Gastrocnemius medialis (tissue), 4 donors: ENCODE results near the gene CAND2. TPM values are rescaled to one million over a fixed set of nuclear protein-coding genes. Genes with fewer than 3 reads are reported as not detected.
"Not testable (repeated sequence)": the region's sequence is repeated elsewhere in the genome, so short reads cannot be mapped to it uniquely, and the experiment has no call there.

Experiments used
- ATAC-seq, 2 donors: fragments of 150-250 bp; one replicate each; pipeline ENCODE4 v1.9.1; 2016
- DNase-seq, 2 donors: peaks; one replicate each; pipeline ENCODE4 v3.0.0-alpha.2; 2019
- H3K27ac ChIP-seq, 4 donors: fragments of 200-600 bp; sonication (generic); 1 replicate in 1 of 4; 2 replicates in 3 of 4; pipeline ENCODE4 v1.5.1; 2016 to 2018; ENCODE audit warnings: mild to moderate bottlenecking in 2 of 4, moderate library complexity in 1 of 4
- H3K27me3 ChIP-seq, 3 donors: fragments of 200-600 bp; sonication (generic) in 2 of 3; 1 replicate in 1 of 3; 2 replicates in 2 of 3; pipeline versions ENCODE4 v1.5.1 to v1.6.0; 2016 to 2019; ENCODE audit warnings: mild to moderate bottlenecking in 1 of 3, moderate library complexity in 1 of 3
- H3K36me3 ChIP-seq, 2 donors: fragments of 200-600 bp; sonication (generic) in 1 of 2; one replicate each; pipeline ENCODE4 v1.5.1; 2017 to 2018
- H3K4me1 ChIP-seq, 2 donors: fragments of 200-600 bp; sonication (generic) in 1 of 2; one replicate each; pipeline ENCODE4 v1.5.1; 2016 to 2017; ENCODE audit warnings: mild to moderate bottlenecking in 2 of 2
- H3K4me3 ChIP-seq, 4 donors: fragments of 200-600 bp; sonication (generic) in 3 of 4; 1 replicate in 1 of 4; 2 replicates in 3 of 4; pipeline ENCODE4 v1.5.1; 2016 to 2019; ENCODE audit warnings: mild to moderate bottlenecking in 2 of 4
- H3K9me3 ChIP-seq, 3 donors: fragments of 200-600 bp; sonication (generic) in 2 of 3; 1 replicate in 1 of 3; 2 replicates in 2 of 3; pipeline ENCODE4 v1.5.1; 2016 to 2019
- CTCF ChIP-seq, 5 experiments: fragments of 450-650 bp in 3 of 5; fragments of 200-600 bp in 2 of 5; sonication (generic) in 2 of 5; IDR thresholded peaks in 4 of 5; conservative IDR thresholded peaks in 1 of 5; 1 replicate in 4 of 5; 2 replicates in 1 of 5; pipeline ENCODE4 v1.5.1; 2016 to 2019; ENCODE audit warnings: antibody characterized with exemption in 5 of 5, mild to moderate bottlenecking in 3 of 5, moderate library complexity in 3 of 5
- POLR2A ChIP-seq, 2 donors: fragments of 450-650 bp; IDR thresholded peaks; one replicate each; pipeline ENCODE4 v1.6.1; 2017; ENCODE audit warnings: antibody characterized with exemption in 2 of 2, mild to moderate bottlenecking in 2 of 2, moderate library complexity in 2 of 2
- in situ Hi-C, 4 donors: fragments of 200-750 bp; cut with MboI; loops; one replicate each; pipeline versions ENCODE4 v1.15.0 to v1.8.0; 2017; ENCODE audit warnings: low sequenced_read_pairs in 4 of 4
- intact Hi-C: fragments of 100-400 bp; cut with DNase I; formaldehyde crosslinking; loops from one replicate; pipeline ENCODE4 v1.15.1; 2023; ENCODE audit warnings: low total_unique reads
- total RNA-seq, 4 donors: library from RNA; depleted of rRNA; stranded (reverse); fragments of >200 nt; gene quantifications; one replicate each; pipeline versions ENCODE4 v1.1.0 to v1.2.3, GENCODE V29; 2016

CAND2 gene
- total RNA-seq, 4 donors from 2014 or later = 133 to 308 (median 181) TPM

GRCh38 chr3:12772462-12772861 is 24.0 kb upstream of the CAND2 start:
- intact Hi-C loops = no loop called here
- TF ChIP-seq CTCF (IDR thresholded peaks at IDR 0.05 in 4 of 5, conservative IDR thresholded peaks at IDR 0.05 in 1 of 5) = no peak
- no peak for TF ChIP-seq POLR2A (IDR thresholded peaks at IDR 0.05)
- DNase-seq (no peak), ATAC-seq (no peak)
- H3K27me3 ChIP-seq = no peaks in the 10 kb centered on the region
- peaks cover 0 to 12% of the 10 kb centered on the region in 2 donors for H3K4me1 ChIP-seq
- in situ Hi-C loops = no loop called here
- H3K4me3 ChIP-seq = no peak overlapping the region
- no peaks in the 10 kb centered on the region for H3K36me3 ChIP-seq
- H3K9me3 ChIP-seq = no peaks in the 10 kb centered on the region
- H3K27ac ChIP-seq = no peak overlapping the region

GRCh38 chr3:12773030-12773709 is 23.3 kb upstream of the CAND2 start:
- no peaks in the 10 kb centered on the region for H3K36me3 ChIP-seq
- no peaks in the 10 kb centered on the region for H3K9me3 ChIP-seq
- TF ChIP-seq CTCF (IDR thresholded peaks at IDR 0.05 in 4 of 5, conservative IDR thresholded peaks at IDR 0.05 in 1 of 5) = no peak
- TF ChIP-seq POLR2A (IDR thresholded peaks at IDR 0.05) = no peak
- no peak for DNase-seq
- in situ Hi-C loops = no loop called here
- intact Hi-C loops = no loop called here
- no peak overlapping the region for H3K27ac ChIP-seq
- no peak for ATAC-seq
- no peak overlapping the region for H3K4me3 ChIP-seq
- H3K27me3 ChIP-seq = no peaks in the 10 kb centered on the region
- H3K4me1 ChIP-seq = peaks cover 0 to 12% of the 10 kb centered on the region in 2 donors

GRCh38 chr3:12773710-12774086 is 22.8 kb upstream of the CAND2 start:
- ATAC-seq = peak; percentile 16 to 26

GRCh38 chr3:12774619-12775018 is 21.9 kb upstream of the CAND2 start:
- H3K4me1 ChIP-seq = peaks cover 0 to 12% of the 10 kb centered on the region in 2 donors
- in situ Hi-C loops (no loop called here), intact Hi-C loops (no loop called here)
- no peak for TF ChIP-seq CTCF (IDR thresholded peaks at IDR 0.05 in 4 of 5, conservative IDR thresholded peaks at IDR 0.05 in 1 of 5)
- TF ChIP-seq POLR2A (IDR thresholded peaks at IDR 0.05) = no peak
- ATAC-seq (no peak), DNase-seq (no peak)
- H3K9me3 ChIP-seq = no peaks in the 10 kb centered on the region
- no peaks in the 10 kb centered on the region for H3K36me3 ChIP-seq
- no peaks in the 10 kb centered on the region for H3K27me3 ChIP-seq
- no peak overlapping the region for H3K4me3 ChIP-seq
- no peak overlapping the region for H3K27ac ChIP-seq

More at GRCh38 chr3:12773710-12774086, 22.8 kb upstream of the CAND2 start:
- peaks cover 0 to 12% of the 10 kb centered on the region in 2 donors for H3K4me1 ChIP-seq
- DNase-seq = no peak
- TF ChIP-seq POLR2A (IDR thresholded peaks at IDR 0.05) = no peak
- TF ChIP-seq CTCF (IDR thresholded peaks at IDR 0.05 in 4 of 5, conservative IDR thresholded peaks at IDR 0.05 in 1 of 5) = no peak
- H3K27me3 ChIP-seq = no peaks in the 10 kb centered on the region
- H3K36me3 ChIP-seq = no peaks in the 10 kb centered on the region
- no peak overlapping the region for H3K4me3 ChIP-seq
- H3K27ac ChIP-seq = no peak overlapping the region
- no peaks in the 10 kb centered on the region for H3K9me3 ChIP-seq
- intact Hi-C loops = no loop called here
- in situ Hi-C loops = no loop called here

GRCh38 chr3:12775226-12775625 is 21.3 kb upstream of the CAND2 start:
- Histone ChIP-seq H3K4me3 (no peak overlapping the region), H3K27ac (no peak overlapping the region), H3K9me3 (no peaks in the 10 kb centered on the region), H3K36me3 (no peaks in the 10 kb centered on the region), H3K4me1 (peaks cover 0 to 12% of the 10 kb centered on the region in 2 donors), H3K27me3 (no peaks in the 10 kb centered on the region)
- intact Hi-C loops (no loop called here), in situ Hi-C loops (no loop called here)
- ATAC-seq (no peak), DNase-seq (no peak)
- TF ChIP-seq CTCF (IDR thresholded peaks at IDR 0.05 in 4 of 5, conservative IDR thresholded peaks at IDR 0.05 in 1 of 5) = no peak
- no peak for TF ChIP-seq POLR2A (IDR thresholded peaks at IDR 0.05)

- ATAC-seq, in situ Hi-C loops, H3K27me3 ChIP-seq, H3K27ac ChIP-seq, H3K36me3 ChIP-seq, H3K9me3 ChIP-seq, intact Hi-C loops, H3K4me3 ChIP-seq, DNase-seq: not testable (repeated sequence)
- peaks cover 0 to 12% of the 10 kb centered on the region in 2 donors for H3K4me1 ChIP-seq
Observed at GRCh38 chr3:12775970-12776369, 20.5 kb upstream of the CAND2 start.
